ENCODE data around the gene ZNF837. TPM values are rescaled to one million over a fixed set of nuclear protein-coding genes. Genes with fewer than 3 reads are reported as not detected.

ZNF837 gene
- total and polyA plus RNA-seq, 2 of the 13 experiments (the other 11 are each of a cell fraction or from before 2014, with no cell fraction given), result 0.29 to 1.3 TPM

DNA sequence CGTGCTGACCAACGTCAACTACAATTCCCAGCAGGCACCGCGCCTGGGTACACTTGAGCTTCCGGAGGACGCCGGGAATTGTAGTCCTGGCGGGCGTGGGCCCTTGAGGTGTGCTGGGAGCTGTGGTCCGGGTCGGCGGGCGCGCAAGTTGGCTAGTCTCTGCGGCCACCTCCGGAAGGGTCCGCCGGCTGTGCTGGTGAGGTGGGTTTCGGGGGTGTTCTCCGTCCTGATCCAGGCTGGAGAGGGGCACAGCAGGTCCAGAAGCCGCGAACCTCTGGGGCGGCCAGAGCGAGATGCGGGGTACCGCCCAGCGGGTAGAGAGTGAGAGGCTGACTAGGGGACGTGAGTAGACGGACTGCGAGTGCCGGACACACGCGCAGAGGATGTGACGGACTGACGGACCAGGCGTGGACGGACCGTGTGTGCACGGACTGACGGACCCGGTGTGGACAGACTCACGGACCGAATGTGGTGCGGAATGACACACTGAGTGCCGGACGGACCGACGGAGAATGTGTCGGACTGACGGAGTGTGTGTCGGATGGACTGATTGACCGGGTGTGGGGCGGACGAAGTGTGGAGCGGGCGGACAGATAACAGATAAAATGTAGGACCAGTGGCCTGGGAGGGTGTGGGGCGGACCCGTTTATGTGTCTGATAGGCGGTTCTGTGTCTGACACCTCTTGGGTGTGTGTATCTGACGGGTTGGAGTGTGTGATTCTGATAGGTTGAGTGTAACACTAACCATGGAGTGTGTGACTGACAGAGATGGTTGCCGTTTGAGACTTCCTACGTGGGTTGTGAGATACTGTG is 53.7 kb downstream of the ZNF837 start, which contains the start of gene ZSCAN22 (continued):
- peak; percentile 73; the same call in 1 of the 2 replicates for TF ChIP-seq ZNF503 (CRISPR knock-in tag; IDR thresholded peaks at IDR 0.05)
- no peak for TF ChIP-seq ZNF382 (CRISPR knock-in tag; IDR thresholded peaks at IDR 0.05; ENCODE audit: borderline replicate concordance)
- no peak for TF ChIP-seq AFF4 (CRISPR knock-in tag; IDR thresholded peaks at IDR 0.05)
- TF ChIP-seq ZNF496 (CRISPR knock-in tag; IDR thresholded peaks at IDR 0.05; ENCODE audit: insufficient replicate concordance), result no peak
- TF ChIP-seq, protein P1, sequence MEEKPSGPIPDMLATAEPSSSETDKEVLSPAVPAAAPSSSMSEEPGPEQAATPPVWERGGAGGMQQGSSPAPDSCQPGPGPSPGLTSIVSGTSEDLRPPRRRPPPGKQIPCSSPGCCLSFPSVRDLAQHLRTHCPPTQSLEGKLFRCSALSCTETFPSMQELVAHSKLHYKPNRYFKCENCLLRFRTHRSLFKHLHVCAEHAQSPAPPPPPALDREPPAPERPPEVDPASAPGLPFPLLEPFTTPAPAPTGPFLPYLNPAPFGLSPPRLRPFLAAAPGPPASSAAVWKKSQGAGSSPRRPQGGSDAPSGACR (CRISPR knock-in tag; IDR thresholded peaks at IDR 0.05), result peak; percentile 95
- TF ChIP-seq, protein P2, sequence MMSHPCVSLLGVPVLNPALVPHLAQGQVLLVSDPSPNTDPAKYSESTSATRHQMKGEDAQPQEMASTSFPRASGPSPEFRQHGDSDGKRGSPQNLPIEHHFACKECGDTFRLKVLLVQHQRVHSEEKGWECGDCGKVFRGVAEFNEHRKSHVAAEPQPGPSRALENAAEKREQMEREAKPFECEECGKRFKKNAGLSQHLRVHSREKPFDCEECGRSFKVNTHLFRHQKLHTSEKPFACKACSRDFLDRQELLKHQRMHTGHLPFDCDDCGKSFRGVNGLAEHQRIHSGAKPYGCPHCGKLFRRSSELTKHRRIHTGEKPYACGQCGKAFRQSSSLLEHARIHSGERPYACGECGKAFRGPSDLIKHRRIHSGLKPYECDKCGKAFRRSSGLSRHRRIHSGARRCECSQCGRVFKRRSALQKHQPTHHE (CRISPR knock-in tag; IDR thresholded peaks at IDR 0.05; ENCODE audit: borderline replicate concordance), result no peak
- TF ChIP-seq ZNF18 (CRISPR knock-in tag; IDR thresholded peaks at IDR 0.05; ENCODE audit: insufficient replicate concordance), result peak; percentile 76
- peak; percentile 87; the same call in 1 of the 2 replicates for TF ChIP-seq ZNF558 (CRISPR knock-in tag; IDR thresholded peaks at IDR 0.05; ENCODE audit: borderline replicate concordance)
- no peak for TF ChIP-seq BRF2 (CRISPR knock-in tag; IDR thresholded peaks at IDR 0.05)
- TF ChIP-seq, protein P3, sequence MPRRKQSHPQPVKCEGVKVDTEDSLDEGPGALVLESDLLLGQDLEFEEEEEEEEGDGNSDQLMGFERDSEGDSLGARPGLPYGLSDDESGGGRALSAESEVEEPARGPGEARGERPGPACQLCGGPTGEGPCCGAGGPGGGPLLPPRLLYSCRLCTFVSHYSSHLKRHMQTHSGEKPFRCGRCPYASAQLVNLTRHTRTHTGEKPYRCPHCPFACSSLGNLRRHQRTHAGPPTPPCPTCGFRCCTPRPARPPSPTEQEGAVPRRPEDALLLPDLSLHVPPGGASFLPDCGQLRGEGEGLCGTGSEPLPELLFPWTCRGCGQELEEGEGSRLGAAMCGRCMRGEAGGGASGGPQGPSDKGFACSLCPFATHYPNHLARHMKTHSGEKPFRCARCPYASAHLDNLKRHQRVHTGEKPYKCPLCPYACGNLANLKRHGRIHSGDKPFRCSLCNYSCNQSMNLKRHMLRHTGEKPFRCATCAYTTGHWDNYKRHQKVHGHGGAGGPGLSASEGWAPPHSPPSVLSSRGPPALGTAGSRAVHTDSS (CRISPR knock-in tag; conservative IDR thresholded peaks at IDR 0.05), result 0 out of 2 replicates have a peak, but pooled peaks have one; percentile 66
- peak; percentile 39; the same call in 1 of the 2 replicates for TF ChIP-seq HNRNPL (IDR thresholded peaks at IDR 0.05; ENCODE audit: low read depth, low read length)
- TF ChIP-seq SMAD3 (CRISPR knock-in tag; IDR thresholded peaks at IDR 0.05), result peak; percentile 57; the same call in 1 of the 2 replicates
- 0 out of 2 replicates have a peak, but pooled peaks have one; percentile 37 for TF ChIP-seq KDM4B (CRISPR knock-in tag; IDR thresholded peaks at IDR 0.05)
